IPS DF 4.7 (cell line): ENCODE data around the gene TUT4.
A peak's percentile ranks its signal among the peaks of the same experiment; 100 is the strongest.

ENCODE experiments used
- DNase-seq: peaks from one replicate; pipeline ENCODE4 v3.0.0-alpha.2; 2013; ENCODE audit warnings: low spot score; ENCODE audit errors: extremely low read depth

The TUT4 gene

GRCh38 chr1:52404116-52404974, 148.5 kb downstream of the TUT4 start, which contains the start of the genes ORC1 and PRPF38A:
Gene ORC1, minus strand, starts transcription at chr1:52404423. Its CDS starts 2,200 bp downstream, at chr1:52402223.
Gene PRPF38A, plus strand, starts transcription at chr1:52404602. Its CDS starts 148 bp downstream, at chr1:52404750.
- peak; percentile 91 for DNase-seq

DNA sequence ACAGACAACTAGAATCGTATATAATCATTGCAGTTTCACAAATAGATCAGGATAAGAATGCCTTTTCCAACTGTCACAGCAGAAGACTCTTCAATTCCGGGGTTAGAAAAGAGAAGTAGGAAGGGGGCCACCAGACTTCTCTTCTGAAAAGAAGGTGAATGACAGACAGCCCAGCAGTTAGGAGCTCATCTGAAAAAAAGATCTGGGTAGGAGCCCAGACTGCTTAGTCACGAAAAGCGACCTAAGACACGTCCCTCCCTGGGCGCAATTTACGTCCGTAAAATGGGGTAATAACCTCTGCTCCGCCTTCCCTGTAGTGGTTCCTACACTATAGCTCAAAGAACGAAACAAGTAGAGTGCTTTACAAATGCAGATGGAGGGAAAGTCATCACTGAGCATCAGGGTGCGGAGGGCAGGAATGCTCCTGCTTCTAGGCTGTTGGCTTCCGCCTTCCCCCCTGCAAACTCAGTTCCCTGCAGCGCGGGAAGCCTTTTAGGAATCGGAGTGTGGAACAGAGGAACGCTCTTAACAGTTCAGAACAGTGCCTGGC, 149.3 kb downstream of the TUT4 start:
- DNase-seq, result no peak

- DNase-seq, result no peak
Observed at GRCh38 chr1:52402860-52403240, 150.0 kb downstream of the TUT4 start.

DNA sequence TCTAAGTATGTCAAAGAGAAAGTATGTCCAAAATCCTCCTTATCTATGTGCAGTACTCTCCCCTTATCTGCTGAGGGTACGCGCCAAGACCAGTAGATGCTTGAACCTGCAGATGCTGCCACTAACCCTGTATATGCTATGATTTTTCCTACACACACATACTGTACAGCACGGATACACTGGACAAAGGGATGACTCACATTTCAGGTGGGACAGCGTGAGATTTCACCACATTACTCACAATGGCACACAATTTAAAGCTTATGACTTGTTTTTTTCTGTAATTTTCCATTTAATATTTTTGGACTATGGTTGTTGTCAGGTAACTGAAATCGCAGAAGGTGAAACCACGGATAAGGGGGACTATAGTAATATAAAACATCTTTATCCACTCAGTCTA, 152.8 kb downstream of the TUT4 start:
- DNase-seq, result no peak

- DNase-seq, result no peak
Observed at GRCh38 chr1:52399629-52400028, 153.3 kb downstream of the TUT4 start.

DNA sequence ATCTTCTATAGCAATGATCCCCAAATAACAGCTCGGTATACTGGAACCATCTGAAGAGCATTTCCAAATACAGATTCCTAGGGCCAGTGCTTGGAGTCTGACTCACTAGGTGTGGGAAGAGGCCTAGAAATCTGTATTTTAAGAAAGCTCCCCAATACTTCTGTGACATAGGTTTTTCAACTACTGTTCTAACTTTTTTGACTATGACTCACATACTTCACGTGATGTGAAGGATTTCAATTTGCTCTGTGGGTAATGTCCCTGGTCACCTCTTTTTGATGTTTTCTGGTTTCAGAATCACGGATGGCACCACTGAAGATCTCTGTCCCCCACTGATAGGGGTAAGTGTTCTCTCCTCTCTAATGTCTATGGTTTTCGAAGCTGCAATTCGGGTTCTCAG, 159.7 kb downstream of the TUT4 start:
- DNase-seq, result no peak

DNA sequence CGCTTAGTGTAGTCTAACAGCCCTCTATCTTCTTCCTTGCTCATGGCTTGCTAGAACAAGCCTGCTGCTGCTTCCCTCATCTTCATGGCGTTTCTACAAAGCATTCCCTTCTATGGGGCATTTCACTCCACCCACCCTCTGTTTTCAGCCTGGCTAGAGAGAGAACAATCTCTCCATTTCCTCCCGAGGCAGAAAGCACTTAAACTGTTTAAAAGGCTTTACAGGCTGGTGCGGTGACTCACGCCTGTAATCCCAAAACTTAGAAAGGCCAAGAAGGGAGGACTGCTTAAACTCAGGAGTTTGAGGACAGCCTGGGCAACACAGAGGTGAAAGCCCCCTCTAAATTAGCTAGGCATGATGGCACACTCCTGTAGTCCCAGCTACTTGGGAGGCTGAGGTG, 166.4 kb downstream of the TUT4 start:
- no peak for DNase-seq

DNA sequence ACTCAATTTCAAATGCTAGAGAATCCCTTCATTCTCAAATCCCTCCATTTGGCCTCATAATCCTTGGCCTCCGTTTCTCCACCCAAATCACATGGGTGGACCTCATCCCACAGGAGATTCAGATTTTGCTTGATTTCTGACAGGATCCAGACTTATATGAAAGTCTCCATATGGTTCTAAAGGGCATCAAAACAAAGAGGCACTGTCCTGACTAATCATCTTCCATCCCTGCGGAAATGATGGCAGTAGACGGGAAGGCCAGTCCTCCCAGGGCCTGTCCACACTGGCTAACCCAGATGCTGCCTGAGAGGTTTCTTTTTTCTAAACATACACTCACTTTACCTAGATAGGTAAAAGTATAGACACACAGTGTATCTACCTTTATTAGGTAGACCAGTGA, 167.5 kb downstream of the TUT4 start:
- DNase-seq, result no peak
